Testis (tissue), 3 donors: ENCODE results near the gene BRMS1. TPM values are rescaled to one million over a fixed set of nuclear protein-coding genes. Genes with fewer than 3 reads are reported as not detected.

Experiments used
- DNase-seq: peaks from one replicate; pipeline ENCODE4 v3.0.0-alpha.2; 2019
- H3K27ac ChIP-seq, 2 donors: fragments of 200-600 bp; sonication (generic); one replicate each; pipeline ENCODE4 v1.5.1; 2019
- H3K27me3 ChIP-seq: fragments of 200-600 bp; sonication (generic); one replicate; pipeline ENCODE4 v1.5.1; 2019
- H3K36me3 ChIP-seq: fragments of 200-600 bp; sonication (generic); one replicate; pipeline ENCODE4 v1.5.1; 2017; ENCODE audit warnings: low read depth; ENCODE audit errors: missing control alignments
- H3K4me1 ChIP-seq: fragments of 200-600 bp; sonication (generic); one replicate; pipeline ENCODE4 v1.5.1; 2019
- H3K4me3 ChIP-seq, 2 donors: fragments of 200-600 bp; sonication (generic); one replicate each; pipeline ENCODE4 v1.5.1; 2017 to 2019
- H3K9me3 ChIP-seq: fragments of 200-600 bp; sonication (generic); one replicate; pipeline ENCODE4 v1.5.1; 2017
- POLR2A ChIP-seq: fragments of 450-650 bp; IDR thresholded peaks from one replicate; pipeline ENCODE4 v1.6.1; 2017; ENCODE audit warnings: antibody characterized with exemption, mild to moderate bottlenecking, moderate library complexity
- WGBS, 2 donors: methylation state at CpG; one replicate each; pipeline ENCODE4 v1.1.5; 2018; 5-methylcytosine and 5-hydroxymethylcytosine counted together
- intact Hi-C: fragments of 100-400 bp; cut with DNase I; formaldehyde crosslinking; loops from one replicate; pipeline ENCODE4 v1.15.1; 2023; ENCODE audit warnings: low total_unique reads
- polyA plus RNA-seq: library from polyadenylated mRNA; stranded (reverse); fragments of 350-450 nt; fragmentation: Illumina TruSeq; extraction: RNeasy Lipid Tissue Mini Kit (QIAGEN cat#74804); gene quantifications from one replicate; pipeline ENCODE4 v1.2.3, GENCODE V29; 2014; ENCODE audit warnings: low read depth, low replicate concordance; ENCODE audit not compliant: insufficient read depth
- total RNA-seq, 2 donors: library from RNA; depleted of rRNA; stranded (reverse); fragments of >200 nt; gene quantifications; one replicate each; pipeline ENCODE4 v1.2.3, GENCODE V29; 2016
- TF ChIP-seq, protein P1 (sequence below), 3 experiments: fragments of 450-650 bp in 2 of 3; fragments of 200-600 bp in 1 of 3; sonication (generic) in 1 of 3; IDR thresholded peaks; one replicate each; pipeline ENCODE4 v1.5.1; 2016 to 2019; ENCODE audit warnings: antibody characterized with exemption in 3 of 3, mild to moderate bottlenecking in 2 of 3, moderate library complexity in 1 of 3

The BRMS1 gene
- total and polyA plus RNA-seq, 3 donors from 2014 or later: 55.5 to 67.5 (median 59.4) TPM

DNA sequence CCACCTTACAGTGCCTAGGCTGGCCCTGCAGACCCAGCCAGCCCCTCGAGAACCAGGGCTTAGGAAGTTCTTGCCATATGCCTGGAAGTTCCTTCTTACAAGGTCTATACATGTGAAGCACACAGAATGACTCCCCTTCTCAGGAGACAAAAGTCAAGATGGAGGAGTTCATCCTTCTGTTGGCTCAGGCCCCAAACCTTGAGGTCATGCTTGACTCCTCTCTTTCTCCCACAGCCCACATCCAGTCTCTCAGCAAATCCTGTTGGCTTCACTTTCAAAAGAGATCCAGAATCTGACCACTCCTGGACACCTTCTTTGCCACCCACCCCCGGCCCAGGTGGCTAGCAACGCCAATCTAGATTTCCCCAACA, 26.3 kb downstream of the BRMS1 start:
- no peaks in the 10 kb centered on the region for H3K9me3 ChIP-seq
- no peak overlapping the region for H3K4me3 ChIP-seq
- no peak for DNase-seq
- peaks cover 21% of the 10 kb centered on the region for H3K4me1 ChIP-seq
- 72 to 97% methylated on average over 2 to 3 of the region's 3 CpGs for WGBS, 2 donors
- TF ChIP-seq, protein P1, sequence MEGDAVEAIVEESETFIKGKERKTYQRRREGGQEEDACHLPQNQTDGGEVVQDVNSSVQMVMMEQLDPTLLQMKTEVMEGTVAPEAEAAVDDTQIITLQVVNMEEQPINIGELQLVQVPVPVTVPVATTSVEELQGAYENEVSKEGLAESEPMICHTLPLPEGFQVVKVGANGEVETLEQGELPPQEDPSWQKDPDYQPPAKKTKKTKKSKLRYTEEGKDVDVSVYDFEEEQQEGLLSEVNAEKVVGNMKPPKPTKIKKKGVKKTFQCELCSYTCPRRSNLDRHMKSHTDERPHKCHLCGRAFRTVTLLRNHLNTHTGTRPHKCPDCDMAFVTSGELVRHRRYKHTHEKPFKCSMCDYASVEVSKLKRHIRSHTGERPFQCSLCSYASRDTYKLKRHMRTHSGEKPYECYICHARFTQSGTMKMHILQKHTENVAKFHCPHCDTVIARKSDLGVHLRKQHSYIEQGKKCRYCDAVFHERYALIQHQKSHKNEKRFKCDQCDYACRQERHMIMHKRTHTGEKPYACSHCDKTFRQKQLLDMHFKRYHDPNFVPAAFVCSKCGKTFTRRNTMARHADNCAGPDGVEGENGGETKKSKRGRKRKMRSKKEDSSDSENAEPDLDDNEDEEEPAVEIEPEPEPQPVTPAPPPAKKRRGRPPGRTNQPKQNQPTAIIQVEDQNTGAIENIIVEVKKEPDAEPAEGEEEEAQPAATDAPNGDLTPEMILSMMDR (IDR thresholded peaks at IDR 0.05): no peak
- TF ChIP-seq POLR2A: no peak
- intact Hi-C loops: no loop called here
- H3K27me3 ChIP-seq: no peaks in the 10 kb centered on the region
- H3K36me3 ChIP-seq: no peaks in the 10 kb centered on the region
- no peak overlapping the region for H3K27ac ChIP-seq

DNA sequence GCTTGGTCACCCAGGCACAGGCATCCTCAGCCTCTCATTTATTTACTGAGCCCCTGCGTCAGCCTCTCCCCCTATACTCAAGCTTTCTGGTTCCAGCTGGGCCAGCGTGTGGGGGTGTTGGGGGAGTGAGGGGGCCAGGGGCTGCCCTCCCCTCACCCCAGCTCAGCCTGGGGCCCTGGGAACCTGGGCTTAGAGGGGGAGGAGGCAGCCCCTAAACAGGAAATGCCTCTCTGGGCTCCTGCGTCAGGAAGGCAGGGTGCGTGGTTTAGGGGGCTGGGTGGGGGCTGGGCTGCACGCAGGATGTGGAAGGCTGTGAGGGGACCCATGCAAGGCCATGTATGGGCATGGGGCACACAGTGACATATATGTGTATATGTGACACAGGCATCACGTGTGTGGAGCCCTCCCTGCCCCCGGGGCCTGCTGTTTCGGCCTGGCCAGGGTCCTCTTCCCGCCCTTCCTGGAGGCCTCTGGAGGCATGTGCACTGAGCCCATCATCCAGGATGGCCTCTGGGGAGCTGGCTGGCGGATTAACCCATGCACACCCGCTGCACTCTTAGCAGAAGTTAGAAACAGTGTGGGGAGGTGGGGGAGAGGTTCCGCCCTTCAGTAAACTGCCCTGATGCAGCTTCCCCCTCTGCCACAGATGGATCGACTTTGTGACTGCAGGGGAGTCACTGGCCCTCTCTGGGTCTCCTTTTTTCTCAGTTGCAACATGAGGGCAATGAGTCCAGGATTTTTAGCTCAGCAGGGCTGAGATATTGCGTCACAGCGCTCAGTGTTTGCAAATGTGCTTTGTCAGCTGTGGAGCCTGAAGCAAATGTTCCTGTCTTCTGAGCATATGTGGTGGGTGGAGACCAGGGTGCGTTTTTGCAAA, 26.9 kb downstream of the BRMS1 start:
- Histone ChIP-seq H3K9me3 (no peaks in the 10 kb centered on the region), H3K4me3 (no peak overlapping the region), H3K27ac (peak overlapping the region; percentile 77 to 88), H3K36me3 (no peaks in the 10 kb centered on the region), H3K27me3 (no peaks in the 10 kb centered on the region), H3K4me1 (peaks cover 24% of the 10 kb centered on the region)
- intact Hi-C loops: no loop called here
- WGBS, 2 donors: 49 to 58% methylated on average over 14 to 16 of the region's 16 CpGs
- TF ChIP-seq, protein P1 (IDR thresholded peaks at IDR 0.05): no peak
- TF ChIP-seq POLR2A: no peak
- DNase-seq: peak; percentile 68

DNA sequence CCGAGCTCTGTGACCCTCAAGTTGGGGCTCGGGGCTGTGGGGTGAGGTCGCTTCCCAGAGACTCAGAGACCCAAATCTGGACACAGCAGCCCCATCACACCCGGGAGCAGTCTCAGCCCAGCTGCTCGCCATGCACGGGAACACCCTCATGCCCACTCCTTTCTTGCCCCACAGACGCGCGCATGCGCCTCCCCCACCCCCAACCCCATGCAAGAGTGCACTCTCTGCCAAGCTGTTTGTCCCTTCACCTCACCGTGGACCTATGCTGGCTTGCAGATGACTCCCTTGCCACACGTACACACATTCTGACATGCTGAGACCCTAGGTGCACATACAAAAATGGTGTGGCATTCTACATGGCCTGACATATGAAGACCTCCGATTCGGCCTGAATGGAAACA, 27.6 kb downstream of the BRMS1 start:
- no peak for DNase-seq
- WGBS, 2 donors: 14 to 30% methylated on average over 12 to 14 of the region's 14 CpGs
- Histone ChIP-seq H3K36me3 (no peaks in the 10 kb centered on the region), H3K9me3 (no peaks in the 10 kb centered on the region), H3K4me3 (peak overlapping the region; percentile 33 to 51), H3K27me3 (no peaks in the 10 kb centered on the region), H3K27ac (peak overlapping the region; percentile 77 to 88), H3K4me1 (peaks cover 22% of the 10 kb centered on the region)
- no peak for TF ChIP-seq POLR2A
- TF ChIP-seq, protein P1 (IDR thresholded peaks at IDR 0.05): no peak
- intact Hi-C loops: no loop called here

DNA sequence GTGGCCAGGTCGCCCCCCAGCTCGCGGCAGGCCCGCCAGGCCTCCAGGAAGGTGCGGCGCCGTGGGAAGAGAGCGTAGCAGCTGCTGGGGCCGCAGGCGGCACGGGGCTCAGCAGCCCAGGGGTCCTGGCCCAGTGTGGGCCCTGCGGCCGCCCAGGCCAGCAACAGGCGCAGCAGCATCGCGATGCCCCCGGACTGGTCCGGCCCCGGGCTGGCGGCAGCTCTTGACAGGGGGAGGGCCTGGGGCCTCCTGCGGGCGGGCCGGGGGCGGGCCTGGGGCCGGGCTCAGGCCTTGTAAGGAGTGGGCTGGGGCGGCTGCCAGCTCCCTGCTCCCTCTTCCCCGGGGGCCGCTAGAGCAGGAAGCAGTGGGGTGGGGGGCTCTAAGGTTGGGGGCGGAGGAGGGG, 28.1 kb downstream of the BRMS1 start, which contains the start of gene CD248:
CD248 (minus strand) TSS at position 196 of the 403 bp plus-strand sequence; CDS start at position 179, 17 bp downstream.
- Histone ChIP-seq H3K36me3 (no peaks in the 10 kb centered on the region), H3K9me3 (no peaks in the 10 kb centered on the region), H3K4me1 (peaks cover 21% of the 10 kb centered on the region), H3K27ac (peak within 1 kb of the TSS; percentile 77 to 88), H3K27me3 (no peaks in the 10 kb centered on the region), H3K4me3 (peak within 1 kb of the TSS; percentile 33 to 51)
- DNase-seq: peak; percentile 69
- no peak for TF ChIP-seq POLR2A
- TF ChIP-seq, protein P1 (IDR thresholded peaks at IDR 0.05): no peak
- intact Hi-C loops: no loop called here
- WGBS, 2 donors: 14 to 32% methylated on average over 5 to 14 of the region's 29 CpGs
